Psoas muscle (tissue), 8 donors: ENCODE measurements around the gene KIF3C. TPM values are rescaled to one million over a fixed set of nuclear protein-coding genes. Genes with fewer than 3 reads are reported as not detected.

Source experiments
- ATAC-seq, 4 donors: fragments of 200-7000 bp; cut with Tn5 transposase; one replicate each; pipeline ENCODE4 v1.9.1; 2020; ENCODE audit warnings: moderate library complexity in 3 of 4, mild to moderate bottlenecking in 2 of 4
- DNase-seq, 2 donors: peaks; one replicate each; pipeline ENCODE4 v3.0.0-alpha.2; 2020
- H3K27ac ChIP-seq: fragments of 200-600 bp; one replicate; pipeline ENCODE4 v1.8.0; 2022
- H3K27me3 ChIP-seq, 3 donors: fragments of 200-600 bp in 1 of 3; one replicate each; pipeline versions ENCODE4 v1.6.1 to v1.8.0; 2013 to 2022; ENCODE audit warnings: low read length in 2 of 3, mild to moderate bottlenecking in 2 of 3, moderate library complexity in 1 of 3; ENCODE audit not compliant: insufficient read depth in 3 of 3
- H3K36me3 ChIP-seq, 2 donors: fragments of 200-600 bp in 1 of 2; one replicate each; pipeline versions ENCODE4 v1.6.1 to v1.8.0; 2013 to 2022; ENCODE audit warnings: low read depth in 1 of 2, mild to moderate bottlenecking in 1 of 2, moderate library complexity in 1 of 2; ENCODE audit not compliant: insufficient read depth in 1 of 2
- H3K4me1 ChIP-seq: fragments of 200-600 bp; one replicate; pipeline ENCODE4 v1.8.0; 2022
- H3K4me3 ChIP-seq: fragments of 200-600 bp; one replicate; pipeline ENCODE4 v1.8.0; 2022; ENCODE audit warnings: mild to moderate bottlenecking
- H3K9me3 ChIP-seq: fragments of 200-600 bp; one replicate; pipeline ENCODE4 v1.8.0; 2022
- WGBS, 3 donors: extraction: QIAGEN DNeasy Blood & Tissue Kit; methylation state at CpG; one replicate each; pipeline versions ENCODE4 v1.1.6 to v1.1.7; 2013; 5-methylcytosine and 5-hydroxymethylcytosine counted together
- intact Hi-C, 2 donors: fragments of 100-400 bp; cut with DNase I; formaldehyde crosslinking; loops; one replicate each; pipeline versions ENCODE4 v1.11.0 to v1.14.2; 2022
- polyA plus RNA-seq, 3 donors: library from polyadenylated mRNA; stranded (reverse); fragments of 200-250 nt; gene quantifications; one replicate each; pipeline ENCODE4 v1.2.3, GENCODE V29; 2013
- total RNA-seq, 4 donors: library from RNA; stranded (reverse); fragmentation: NEBNext Ultra II Directional in 2 of 4; extraction: Animal tissue kit (Norgen Biotek cat#: 25700) in 2 of 4; gene quantifications; one replicate each; pipeline versions ENCODE4 v1.2.1 to v1.2.4, GENCODE V29; 2021 to 2023
- TF ChIP-seq, protein P1 (sequence below): fragments of 200-600 bp; IDR thresholded peaks from one replicate; pipeline ENCODE4 v1.8.0; 2022; ENCODE audit warnings: antibody characterized with exemption
- donor health status: healthy with polysubstance abuse.
- donor health status: DM: no; HTN: no; CAD: no; lungs with moderate emphysema.
- donor health status: Bipolar disorder and iron deficiency.
- donor health status: healthy.
- donor health status: DM: yes; HTN: yes; CAD: no.
- donor health status: DM: no; HTN: no; CAD: no.
- donor health status: DM: no; HTN: no; CAD: no.
- donor health status: DM: yes; HTN: yes; CAD: no.

The KIF3C gene
- total and polyA plus RNA-seq, 7 donors, result 0.82 to 3.3 (median 1.7) TPM

GRCh38 chr2:26011990-26012856 lies 29.9 kb upstream of the KIF3C start:
- ATAC-seq (peak; percentile 83 to 90 (median 87)), DNase-seq (peak; percentile 40 to 72)
- peak overlapping the region; percentile 78 for H3K27ac ChIP-seq
- TF ChIP-seq, protein P1, sequence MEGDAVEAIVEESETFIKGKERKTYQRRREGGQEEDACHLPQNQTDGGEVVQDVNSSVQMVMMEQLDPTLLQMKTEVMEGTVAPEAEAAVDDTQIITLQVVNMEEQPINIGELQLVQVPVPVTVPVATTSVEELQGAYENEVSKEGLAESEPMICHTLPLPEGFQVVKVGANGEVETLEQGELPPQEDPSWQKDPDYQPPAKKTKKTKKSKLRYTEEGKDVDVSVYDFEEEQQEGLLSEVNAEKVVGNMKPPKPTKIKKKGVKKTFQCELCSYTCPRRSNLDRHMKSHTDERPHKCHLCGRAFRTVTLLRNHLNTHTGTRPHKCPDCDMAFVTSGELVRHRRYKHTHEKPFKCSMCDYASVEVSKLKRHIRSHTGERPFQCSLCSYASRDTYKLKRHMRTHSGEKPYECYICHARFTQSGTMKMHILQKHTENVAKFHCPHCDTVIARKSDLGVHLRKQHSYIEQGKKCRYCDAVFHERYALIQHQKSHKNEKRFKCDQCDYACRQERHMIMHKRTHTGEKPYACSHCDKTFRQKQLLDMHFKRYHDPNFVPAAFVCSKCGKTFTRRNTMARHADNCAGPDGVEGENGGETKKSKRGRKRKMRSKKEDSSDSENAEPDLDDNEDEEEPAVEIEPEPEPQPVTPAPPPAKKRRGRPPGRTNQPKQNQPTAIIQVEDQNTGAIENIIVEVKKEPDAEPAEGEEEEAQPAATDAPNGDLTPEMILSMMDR, result no peak
- 31 to 46% (median 35%) methylated on average over 14 of the region's 14 CpGs for WGBS, 3 donors
- no peak overlapping the region for H3K4me3 ChIP-seq
- no peaks in the 10 kb centered on the region for H3K36me3 ChIP-seq
- H3K4me1 ChIP-seq, result peaks cover 35% of the 10 kb centered on the region
- intact Hi-C loops, result no loop called here
- no peaks in the 10 kb centered on the region for H3K27me3 ChIP-seq
- no peaks in the 10 kb centered on the region for H3K9me3 ChIP-seq

DNA sequence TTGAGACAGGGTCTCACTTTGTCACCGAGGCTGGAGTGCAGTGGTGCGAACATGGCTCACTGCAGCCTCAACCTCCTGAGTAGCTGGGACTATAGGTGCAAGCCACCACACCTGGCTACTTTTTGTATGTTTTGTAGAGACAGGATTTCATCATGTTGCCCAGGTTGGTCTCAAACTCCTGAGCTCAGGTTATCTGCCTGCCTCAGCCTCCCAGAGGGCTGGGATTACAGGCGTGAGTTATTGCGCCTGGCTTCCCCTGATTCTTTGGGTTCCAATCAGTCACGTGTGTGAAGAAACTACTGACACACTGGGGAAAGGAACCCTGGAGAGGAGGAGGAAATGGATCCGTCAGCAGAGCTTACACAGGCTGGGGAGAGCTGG lies 29.3 kb upstream of the KIF3C start:
- DNase-seq, result no peak
- peak overlapping the region; percentile 78 for H3K27ac ChIP-seq
- no peaks in the 10 kb centered on the region for H3K27me3 ChIP-seq
- peak in 1 of 4 donors; percentile 45 for ATAC-seq
- WGBS, 3 donors, result 58 to 65% (median 59%) methylated on average over 6 of the region's 6 CpGs
- TF ChIP-seq, protein P1, result no peak
- H3K9me3 ChIP-seq, result no peaks in the 10 kb centered on the region
- peaks cover 29% of the 10 kb centered on the region for H3K4me1 ChIP-seq
- intact Hi-C loops, result no loop called here
- no peak overlapping the region for H3K4me3 ChIP-seq
- H3K36me3 ChIP-seq, result no peaks in the 10 kb centered on the region

- TF ChIP-seq, protein P1, result no peak
- DNase-seq (no peak), ATAC-seq (no peak)
- Histone ChIP-seq H3K9me3 (no peaks in the 10 kb centered on the region), H3K36me3 (no peaks in the 10 kb centered on the region), H3K27ac (peak overlapping the region; percentile 78), H3K27me3 (no peaks in the 10 kb centered on the region), H3K4me3 (no peak overlapping the region), H3K4me1 (peaks cover 24% of the 10 kb centered on the region)
- intact Hi-C loops, result no loop called here
- WGBS, 3 donors, result 79 to 86% (median 85%) methylated on average over 3 of the region's 3 CpGs
These were observed 28.6 kb upstream of the KIF3C start for GRCh38 chr2:26010943-26011342.

GRCh38 chr2:26009567-26009963 lies 27.3 kb upstream of the KIF3C start:
- Histone ChIP-seq H3K27me3 (no peaks in the 10 kb centered on the region), H3K36me3 (no peaks in the 10 kb centered on the region), H3K27ac (peak overlapping the region; percentile 67), H3K4me1 (peaks cover 24% of the 10 kb centered on the region), H3K9me3 (no peaks in the 10 kb centered on the region), H3K4me3 (no peak overlapping the region)
- intact Hi-C loops, result no loop called here
- no peak for ATAC-seq
- WGBS, 3 donors, result 77 to 92% (median 77%) methylated on average over 2 of the region's 2 CpGs
- TF ChIP-seq, protein P1, result no peak
- DNase-seq, result no peak
